Type B pancreatic cell (in vitro differentiated cells): ENCODE measurements around the gene GPR139. TPM values are rescaled to one million over a fixed set of nuclear protein-coding genes. Genes with fewer than 3 reads are reported as not detected.

Experiments
- DNase-seq: peaks from one replicate; pipeline ENCODE4 v3.0.0; 2021; ENCODE audit warnings: mixed read lengths; ENCODE audit not compliant: unreplicated experiment; ENCODE audit errors: extremely low spot score
- H3K27ac Mint-ChIP-seq: 2 replicates; pipeline ENCODE4 v1.8.0; 2021; ENCODE audit warnings: mild to moderate bottlenecking, mixed read lengths
- H3K27me3 Mint-ChIP-seq: 2 replicates; pipeline ENCODE4 v1.8.0; 2021; ENCODE audit warnings: mixed read lengths
- H3K36me3 Mint-ChIP-seq: 2 replicates; pipeline ENCODE4 v1.8.0; 2021; ENCODE audit warnings: mixed read lengths
- H3K4me1 Mint-ChIP-seq: one replicate; pipeline ENCODE4 v1.8.0; 2021; ENCODE audit warnings: mixed read lengths; ENCODE audit not compliant: unreplicated experiment
- H3K4me3 Mint-ChIP-seq: 2 replicates; pipeline ENCODE4 v1.8.0; 2021; ENCODE audit warnings: mild to moderate bottlenecking, mixed read lengths
- H3K9me3 Mint-ChIP-seq: 2 replicates; pipeline ENCODE4 v1.8.0; 2021; ENCODE audit warnings: mixed read lengths
- total RNA-seq: library from RNA; stranded (reverse); gene quantifications from 2 replicates; pipeline ENCODE4 v1.2.1, GENCODE V29; 2021; ENCODE audit warnings: low replicate concordance
- TF ChIP-seq, protein P1 (sequence below): fragments of 200-600 bp; sonication (generic); conservative IDR thresholded peaks from 2 replicates; pipeline ENCODE4 v1.5.0; 2021; ENCODE audit warnings: antibody characterized with exemption, mild to moderate bottlenecking

The GPR139 gene
- total RNA-seq, 1 donor from 2014 or later: not detected

DNA sequence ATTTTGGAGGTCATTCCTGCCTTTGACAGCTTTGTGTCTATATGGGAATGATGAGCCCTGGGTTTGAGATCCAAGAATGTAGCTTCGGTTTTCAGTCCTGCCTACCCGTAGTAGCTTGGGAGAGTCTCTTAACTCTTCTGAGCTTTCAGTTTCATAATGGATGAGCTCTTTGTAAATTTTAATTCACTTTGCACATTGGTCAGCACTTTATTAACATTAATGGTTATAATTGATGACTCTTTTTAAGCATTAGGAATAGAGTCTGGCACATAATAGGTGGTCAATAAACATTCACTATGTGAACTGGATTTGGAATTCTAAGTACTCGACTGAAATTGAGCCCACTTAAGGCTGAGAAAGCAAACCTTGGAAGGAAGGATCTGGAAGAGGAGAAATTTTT lies 17.3 kb downstream of the GPR139 start:
- Mint-ChIP-seq H3K4me3 (no peak overlapping the region), H3K36me3 (no peaks in the 10 kb centered on the region), H3K27me3 (peaks cover 78% of the 10 kb centered on the region), H3K4me1 (no peaks in the 10 kb centered on the region), H3K9me3 (no peaks in the 10 kb centered on the region), H3K27ac (no peak overlapping the region)
- TF ChIP-seq, protein P1, sequence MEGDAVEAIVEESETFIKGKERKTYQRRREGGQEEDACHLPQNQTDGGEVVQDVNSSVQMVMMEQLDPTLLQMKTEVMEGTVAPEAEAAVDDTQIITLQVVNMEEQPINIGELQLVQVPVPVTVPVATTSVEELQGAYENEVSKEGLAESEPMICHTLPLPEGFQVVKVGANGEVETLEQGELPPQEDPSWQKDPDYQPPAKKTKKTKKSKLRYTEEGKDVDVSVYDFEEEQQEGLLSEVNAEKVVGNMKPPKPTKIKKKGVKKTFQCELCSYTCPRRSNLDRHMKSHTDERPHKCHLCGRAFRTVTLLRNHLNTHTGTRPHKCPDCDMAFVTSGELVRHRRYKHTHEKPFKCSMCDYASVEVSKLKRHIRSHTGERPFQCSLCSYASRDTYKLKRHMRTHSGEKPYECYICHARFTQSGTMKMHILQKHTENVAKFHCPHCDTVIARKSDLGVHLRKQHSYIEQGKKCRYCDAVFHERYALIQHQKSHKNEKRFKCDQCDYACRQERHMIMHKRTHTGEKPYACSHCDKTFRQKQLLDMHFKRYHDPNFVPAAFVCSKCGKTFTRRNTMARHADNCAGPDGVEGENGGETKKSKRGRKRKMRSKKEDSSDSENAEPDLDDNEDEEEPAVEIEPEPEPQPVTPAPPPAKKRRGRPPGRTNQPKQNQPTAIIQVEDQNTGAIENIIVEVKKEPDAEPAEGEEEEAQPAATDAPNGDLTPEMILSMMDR: no peak
- DNase-seq: no peak

DNA sequence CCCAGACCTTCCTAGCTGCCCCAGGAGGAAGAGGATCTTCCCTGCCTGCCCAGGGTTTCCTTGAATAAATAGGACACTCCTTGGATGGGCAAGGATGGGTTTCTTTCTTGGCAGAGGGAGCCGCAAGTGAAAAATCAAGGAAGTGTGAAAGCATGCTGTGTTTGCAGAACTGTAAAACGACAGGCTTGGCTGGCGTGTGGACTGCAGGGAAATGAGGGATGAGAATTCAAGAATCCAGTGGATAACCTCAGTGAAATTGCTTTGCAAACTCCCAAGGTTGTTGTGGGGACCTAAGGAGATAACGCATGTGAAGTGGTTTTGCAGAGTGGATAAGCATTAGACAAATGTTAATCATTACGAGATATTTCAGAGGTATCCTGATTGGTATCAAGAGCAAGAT lies 20.4 kb downstream of the GPR139 start:
- Mint-ChIP-seq H3K4me3 (no peak overlapping the region), H3K9me3 (no peaks in the 10 kb centered on the region), H3K27ac (no peak overlapping the region), H3K36me3 (no peaks in the 10 kb centered on the region), H3K4me1 (no peaks in the 10 kb centered on the region), H3K27me3 (peaks cover 64% of the 10 kb centered on the region)
- TF ChIP-seq, protein P1: no peak
- DNase-seq: no peak

DNA sequence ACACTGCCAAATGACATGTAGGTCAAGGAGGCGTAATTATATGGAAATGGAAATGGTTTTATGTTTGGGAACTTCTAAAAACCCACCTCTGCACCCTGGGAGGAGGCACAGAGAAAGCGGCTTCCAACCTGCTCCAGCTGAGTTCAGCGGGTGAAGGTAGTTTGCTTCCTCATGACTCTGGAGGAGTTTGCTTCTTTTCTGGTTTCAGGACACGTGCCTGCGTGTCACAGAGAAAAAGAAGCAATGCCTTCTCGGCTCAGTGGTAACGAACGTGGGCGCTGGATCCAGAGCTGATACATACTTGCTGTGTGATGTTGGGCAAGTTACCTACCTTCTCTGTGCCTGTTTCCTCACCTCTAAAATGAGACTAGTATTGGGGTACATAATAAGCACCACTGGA lies 22.1 kb downstream of the GPR139 start:
- H3K9me3 Mint-ChIP-seq: no peaks in the 10 kb centered on the region
- H3K4me1 Mint-ChIP-seq: no peaks in the 10 kb centered on the region
- H3K27me3 Mint-ChIP-seq: peaks cover 54% of the 10 kb centered on the region

DNA sequence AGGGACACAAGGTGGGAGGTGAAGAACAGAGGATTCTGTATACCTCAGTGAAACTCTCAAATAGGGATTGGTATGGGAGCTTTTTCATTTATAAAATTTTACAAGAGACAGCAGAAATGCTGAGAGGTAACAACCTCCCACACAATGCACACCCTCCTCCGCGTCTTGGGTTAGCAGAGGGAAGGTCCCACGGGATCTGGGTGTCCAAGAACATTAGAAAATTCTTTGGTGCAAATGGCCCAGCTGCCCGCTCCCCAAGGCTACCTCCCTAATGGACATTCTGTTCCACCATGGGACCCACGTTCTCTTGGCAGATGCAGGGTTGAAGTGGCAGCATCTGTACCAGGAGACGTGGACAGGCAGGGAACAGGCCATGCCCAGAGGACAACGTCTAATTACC lies 22.5 kb downstream of the GPR139 start:
- Mint-ChIP-seq H3K27ac (no peak overlapping the region), H3K36me3 (no peaks in the 10 kb centered on the region), H3K27me3 (peaks cover 54% of the 10 kb centered on the region)

More for the DNA sequence above, 22.1 kb downstream of the GPR139 start:
- TF ChIP-seq, protein P1: no peak
- H3K27ac Mint-ChIP-seq: no peak overlapping the region
- no peak for DNase-seq
- H3K36me3 Mint-ChIP-seq: no peaks in the 10 kb centered on the region
- H3K4me3 Mint-ChIP-seq: no peak overlapping the region

DNA sequence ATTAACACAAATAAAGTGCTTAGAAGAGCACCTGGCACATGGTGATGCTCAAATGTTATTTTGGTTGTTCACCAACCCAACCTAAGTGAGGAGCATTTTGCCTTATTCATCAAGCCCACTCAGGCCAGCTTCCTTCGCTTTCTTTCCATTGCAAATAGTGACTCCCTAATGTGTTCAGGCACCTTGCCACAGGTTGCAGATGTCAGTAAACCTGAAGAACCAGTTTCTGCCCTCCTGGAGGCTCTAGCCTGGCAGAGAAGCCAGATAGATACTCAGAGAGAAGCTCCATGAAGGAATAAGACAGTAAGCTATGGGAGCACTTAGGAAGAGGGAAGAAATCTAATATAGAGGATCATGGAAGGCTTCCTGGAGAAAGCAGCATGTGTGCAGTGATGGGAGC lies 23.9 kb downstream of the GPR139 start:
- DNase-seq: no peak

More for the DNA sequence above, 22.5 kb downstream of the GPR139 start:
- H3K4me1 Mint-ChIP-seq: no peaks in the 10 kb centered on the region
- H3K9me3 Mint-ChIP-seq: no peaks in the 10 kb centered on the region
- H3K4me3 Mint-ChIP-seq: no peak overlapping the region
- TF ChIP-seq, protein P1: no peak
- DNase-seq: no peak

More for the DNA sequence above, 23.9 kb downstream of the GPR139 start:
- no peaks in the 10 kb centered on the region for H3K4me1 Mint-ChIP-seq
- no peaks in the 10 kb centered on the region for H3K36me3 Mint-ChIP-seq
- H3K4me3 Mint-ChIP-seq: no peak overlapping the region
- TF ChIP-seq, protein P1: no peak
- H3K27me3 Mint-ChIP-seq: peaks cover 44% of the 10 kb centered on the region
- H3K9me3 Mint-ChIP-seq: no peaks in the 10 kb centered on the region
- H3K27ac Mint-ChIP-seq: no peak overlapping the region
